Stimulated activated CD8-positive, alpha-beta memory T cell treated with anti-CD3 and anti-CD28 coated beads, Interleukin-7, amount 100 ng/mL, for 1 hour (primary cell): ENCODE results near the gene WDR6.
A peak's percentile ranks its signal among the peaks of the same experiment; 100 is the strongest.

Source experiments
- DNase-seq, 2 donors: peaks; one replicate each; pipeline ENCODE4 v3.0.0-alpha.2; 2020; ENCODE audit warnings: low read depth in 2 of 2

WDR6 gene, protein sequence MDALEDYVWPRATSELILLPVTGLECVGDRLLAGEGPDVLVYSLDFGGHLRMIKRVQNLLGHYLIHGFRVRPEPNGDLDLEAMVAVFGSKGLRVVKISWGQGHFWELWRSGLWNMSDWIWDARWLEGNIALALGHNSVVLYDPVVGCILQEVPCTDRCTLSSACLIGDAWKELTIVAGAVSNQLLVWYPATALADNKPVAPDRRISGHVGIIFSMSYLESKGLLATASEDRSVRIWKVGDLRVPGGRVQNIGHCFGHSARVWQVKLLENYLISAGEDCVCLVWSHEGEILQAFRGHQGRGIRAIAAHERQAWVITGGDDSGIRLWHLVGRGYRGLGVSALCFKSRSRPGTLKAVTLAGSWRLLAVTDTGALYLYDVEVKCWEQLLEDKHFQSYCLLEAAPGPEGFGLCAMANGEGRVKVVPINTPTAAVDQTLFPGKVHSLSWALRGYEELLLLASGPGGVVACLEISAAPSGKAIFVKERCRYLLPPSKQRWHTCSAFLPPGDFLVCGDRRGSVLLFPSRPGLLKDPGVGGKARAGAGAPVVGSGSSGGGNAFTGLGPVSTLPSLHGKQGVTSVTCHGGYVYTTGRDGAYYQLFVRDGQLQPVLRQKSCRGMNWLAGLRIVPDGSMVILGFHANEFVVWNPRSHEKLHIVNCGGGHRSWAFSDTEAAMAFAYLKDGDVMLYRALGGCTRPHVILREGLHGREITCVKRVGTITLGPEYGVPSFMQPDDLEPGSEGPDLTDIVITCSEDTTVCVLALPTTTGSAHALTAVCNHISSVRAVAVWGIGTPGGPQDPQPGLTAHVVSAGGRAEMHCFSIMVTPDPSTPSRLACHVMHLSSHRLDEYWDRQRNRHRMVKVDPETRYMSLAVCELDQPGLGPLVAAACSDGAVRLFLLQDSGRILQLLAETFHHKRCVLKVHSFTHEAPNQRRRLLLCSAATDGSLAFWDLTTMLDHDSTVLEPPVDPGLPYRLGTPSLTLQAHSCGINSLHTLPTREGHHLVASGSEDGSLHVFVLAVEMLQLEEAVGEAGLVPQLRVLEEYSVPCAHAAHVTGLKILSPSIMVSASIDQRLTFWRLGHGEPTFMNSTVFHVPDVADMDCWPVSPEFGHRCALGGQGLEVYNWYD

GRCh38 chr3:49007068-49007770 lies at the start of gene WDR6:
Gene WDR6 (plus strand): TSS chr3:49007391. CDS start chr3:49007432, 41 bp downstream.
- peak; percentile 89 to 93 for DNase-seq

GRCh38 chr3:48960841-48961413 lies 46.3 kb upstream of the WDR6 start:
- no peak for DNase-seq

DNA sequence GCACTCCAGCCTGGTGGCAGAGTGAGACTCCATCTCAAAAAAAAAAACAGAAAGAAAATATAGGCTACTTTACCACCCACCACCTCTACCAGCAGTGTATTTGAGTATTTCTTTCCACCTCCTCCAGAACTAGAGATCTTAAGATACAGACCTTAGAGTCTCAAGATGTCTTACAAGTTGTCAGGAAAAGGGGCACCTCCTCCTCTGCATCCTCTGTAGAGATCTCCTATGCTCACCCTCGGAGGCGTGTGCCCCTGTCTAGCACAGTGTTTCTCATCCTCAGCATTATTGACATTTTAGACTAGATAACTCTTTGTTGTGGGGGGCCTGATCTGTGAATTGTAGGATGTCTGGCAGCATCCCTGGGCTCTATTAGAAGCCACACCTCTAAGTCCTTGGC lies 44.9 kb upstream of the WDR6 start:
- no peak for DNase-seq

DNA sequence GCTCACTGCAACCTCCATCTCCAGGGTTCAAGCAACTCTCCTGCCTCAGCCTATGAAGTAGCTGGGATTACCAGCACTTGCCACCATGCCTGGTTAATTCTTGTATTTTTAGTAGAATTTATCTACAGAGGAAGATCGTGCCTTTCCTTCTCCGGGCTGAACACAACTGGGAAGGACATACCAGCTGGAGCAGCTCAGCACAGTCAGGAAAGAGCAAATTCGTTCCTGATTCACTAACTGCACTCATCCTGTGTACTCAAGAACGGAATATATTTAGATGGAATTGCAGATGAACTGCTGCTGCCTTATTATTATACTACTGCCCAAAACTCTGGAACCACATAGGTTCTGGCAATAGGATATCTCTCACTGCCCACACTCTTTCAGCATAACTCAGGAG lies 44.3 kb upstream of the WDR6 start:
- DNase-seq: no peak

GRCh38 chr3:48963591-48963990 lies 43.6 kb upstream of the WDR6 start:
- no peak for DNase-seq

- DNase-seq: no peak
Measured at GRCh38 chr3:48966367-48966766, 40.8 kb upstream of the WDR6 start.

- DNase-seq: no peak
Measured at GRCh38 chr3:48966876-48967361, 40.3 kb upstream of the WDR6 start.

DNA sequence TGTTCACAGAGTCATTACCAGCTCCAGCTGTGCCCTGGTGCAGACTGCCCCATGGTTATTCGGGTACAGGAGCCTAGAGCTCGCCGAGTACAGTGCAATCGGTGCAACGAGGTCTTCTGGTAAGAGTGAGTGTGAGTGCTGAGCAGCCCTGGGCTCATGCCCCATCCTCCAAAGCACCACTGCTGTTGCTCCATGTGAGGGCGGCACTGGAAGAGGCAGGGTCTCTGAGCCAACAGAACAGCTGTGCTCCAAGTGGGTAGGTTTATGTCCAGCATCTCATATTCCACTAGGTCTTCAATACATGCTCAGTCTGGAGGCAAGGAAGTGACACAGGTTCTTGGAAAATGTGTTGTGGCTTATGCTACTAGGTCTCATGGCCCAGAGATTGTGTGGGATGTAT lies 36.6 kb upstream of the WDR6 start:
- DNase-seq: no peak

GRCh38 chr3:48974076-48974864 lies 32.9 kb upstream of the WDR6 start:
- no peak for DNase-seq

DNA sequence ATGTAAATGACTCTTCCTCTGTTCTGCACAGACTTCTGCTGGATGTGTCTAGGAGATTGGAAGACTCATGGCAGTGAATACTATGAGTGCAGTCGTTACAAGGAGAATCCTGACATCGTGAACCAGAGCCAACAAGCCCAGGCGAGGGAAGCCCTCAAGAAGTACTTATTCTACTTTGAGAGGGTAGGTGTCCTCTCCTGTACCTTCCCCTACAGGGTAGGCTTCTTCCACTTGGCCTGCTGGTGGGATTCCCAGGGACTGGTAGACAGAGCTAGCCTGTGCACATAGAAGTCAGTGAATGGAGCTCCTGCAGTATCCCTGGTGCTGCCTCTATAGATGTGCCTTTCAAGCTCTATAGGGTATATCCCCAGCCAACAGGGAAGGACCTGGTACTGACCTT lies 27.7 kb upstream of the WDR6 start:
- DNase-seq: no peak

DNA sequence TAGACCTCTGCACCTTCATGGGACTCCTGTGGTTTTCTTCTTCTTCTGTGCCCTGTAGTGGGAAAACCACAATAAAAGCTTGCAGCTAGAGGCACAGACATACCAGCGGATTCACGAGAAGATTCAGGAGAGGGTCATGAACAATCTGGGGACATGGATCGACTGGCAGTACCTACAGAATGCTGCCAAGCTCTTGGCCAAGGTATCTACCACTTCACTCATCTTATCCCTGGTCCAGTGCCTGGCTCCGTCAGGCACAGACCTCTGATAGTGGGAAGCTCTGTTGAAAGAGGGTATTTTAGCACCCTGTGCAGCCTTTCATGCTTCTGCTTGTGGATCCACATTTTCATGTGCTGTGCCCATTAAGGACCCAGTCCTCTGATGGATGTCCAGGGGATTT lies 26.9 kb upstream of the WDR6 start:
- no peak for DNase-seq

DNA sequence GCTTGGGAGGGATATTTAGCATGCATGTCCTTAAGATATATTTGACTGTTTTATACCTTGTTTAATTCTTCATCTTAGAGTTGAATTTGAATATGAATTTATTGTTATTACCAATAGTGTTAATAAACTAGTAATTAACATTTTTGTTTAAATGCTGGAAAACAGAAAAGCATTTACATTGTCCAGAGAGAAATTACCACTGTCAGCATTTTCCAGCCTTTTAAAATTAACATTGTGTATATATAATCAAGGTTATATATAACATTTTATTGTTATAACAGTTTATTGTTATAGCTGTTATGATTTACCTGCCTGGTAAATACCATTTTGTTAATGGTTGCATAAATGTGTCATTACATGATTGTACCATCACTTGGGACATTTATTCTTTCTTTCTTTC lies 25.2 kb upstream of the WDR6 start:
- no peak for DNase-seq

DNA sequence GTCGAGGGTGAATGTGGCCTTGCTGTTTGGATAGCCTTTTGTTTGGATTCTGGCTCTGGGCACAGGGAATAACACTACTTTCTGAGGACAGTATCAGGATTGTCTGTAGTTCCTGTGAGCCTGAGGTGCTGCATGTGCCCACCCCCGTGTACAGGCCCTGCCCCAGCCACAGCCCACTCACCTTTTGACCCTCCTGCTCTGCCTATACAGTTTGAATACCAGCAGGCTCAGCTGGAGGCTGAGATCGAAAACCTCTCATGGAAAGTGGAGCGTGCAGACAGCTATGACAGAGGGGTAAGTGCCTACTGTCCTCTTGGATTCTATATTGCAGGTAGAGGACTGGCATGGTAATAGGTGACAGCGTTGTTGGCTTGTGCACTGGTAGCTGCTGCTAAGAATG lies 24.5 kb upstream of the WDR6 start:
- DNase-seq: no peak

DNA sequence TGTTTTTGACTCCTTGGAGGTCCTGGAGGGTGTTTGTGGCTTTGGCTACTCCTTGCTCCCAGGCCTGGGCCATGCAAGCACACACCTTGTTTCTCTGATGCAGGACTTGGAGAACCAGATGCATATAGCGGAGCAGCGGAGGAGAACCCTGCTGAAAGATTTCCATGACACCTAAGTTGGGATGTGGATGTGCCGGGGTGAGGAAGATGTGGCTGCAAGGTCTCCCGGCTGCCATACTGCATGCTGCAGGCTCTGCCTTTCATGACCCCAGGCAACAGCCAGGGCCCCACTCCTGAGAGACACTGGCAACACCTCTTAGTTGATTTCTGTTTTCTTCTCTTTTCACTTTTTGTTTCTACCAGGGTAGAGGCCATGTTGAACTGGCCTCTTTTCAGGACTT lies 24.1 kb upstream of the WDR6 start:
- no peak for DNase-seq

- no peak for DNase-seq
Measured at GRCh38 chr3:48984663-48985062, 22.5 kb upstream of the WDR6 start.

DNA sequence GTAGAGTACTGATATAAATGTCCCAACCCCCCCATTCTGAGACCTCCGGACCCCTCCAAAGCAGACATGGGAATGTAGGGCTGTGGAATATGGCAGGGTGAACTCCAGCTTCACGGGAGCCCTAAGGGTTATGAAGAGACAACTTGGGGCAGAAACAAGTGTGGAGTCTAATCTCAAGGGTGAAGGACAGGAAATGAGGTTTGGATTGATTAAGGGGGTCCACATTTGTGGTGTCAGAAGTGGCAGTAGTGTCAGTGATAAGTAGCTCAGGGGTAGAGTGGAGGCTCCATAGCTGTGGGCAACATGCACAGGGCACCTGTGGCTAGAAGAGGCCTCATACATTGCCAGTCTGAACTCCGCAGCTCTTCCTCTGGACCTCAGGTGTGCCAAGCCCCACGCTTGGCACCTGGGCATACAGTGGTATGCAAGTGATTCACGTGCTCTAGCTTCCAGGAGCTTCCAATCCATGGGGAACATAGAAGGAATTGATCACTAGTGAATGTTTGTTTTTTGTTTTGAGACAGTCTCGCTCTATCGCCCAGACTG lies 21.3 kb upstream of the WDR6 start:
- no peak for DNase-seq

DNA sequence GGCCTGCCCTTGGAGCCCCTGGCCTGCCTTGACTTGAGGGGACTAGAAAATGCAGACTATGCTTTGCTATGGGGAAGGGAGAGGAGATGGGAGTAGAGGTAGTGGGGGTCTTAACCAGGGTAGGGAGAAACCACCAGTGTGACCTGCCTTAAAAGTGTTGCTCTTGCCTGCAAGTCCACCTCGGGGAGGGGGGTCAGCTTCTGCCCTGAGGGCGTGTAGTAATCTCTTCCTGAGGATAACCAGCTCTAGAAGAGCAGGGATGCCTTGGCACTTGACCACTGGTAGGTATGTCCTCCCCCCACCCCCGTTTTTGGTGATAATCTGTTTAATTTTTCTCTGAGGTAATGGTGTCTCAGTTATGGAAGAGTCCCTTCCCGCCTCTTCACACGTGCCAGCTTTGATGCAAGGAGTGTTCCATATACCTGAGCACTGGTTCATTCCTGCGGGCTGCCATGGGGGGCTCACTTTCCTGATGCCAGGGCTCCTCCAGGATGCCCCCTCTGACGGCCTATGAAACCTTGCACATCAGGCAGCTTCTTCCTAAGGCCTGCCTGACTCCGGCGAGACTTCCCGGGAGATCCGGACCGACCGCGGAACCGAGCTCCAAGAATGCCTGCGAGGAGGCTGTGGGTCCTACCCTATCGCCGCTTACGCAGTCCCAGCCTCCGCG lies 17.9 kb upstream of the WDR6 start:
- DNase-seq: no peak

GRCh38 chr3:48989796-48990635 lies 17.2 kb upstream of the WDR6 start, which contains the start of gene P4HTM:
Gene P4HTM (plus strand): TSS chr3:48990241. CDS start chr3:48990257, 16 bp downstream.
- peak; percentile 54 to 68 for DNase-seq
